ENCODE results near the gene SORCS2.

Gene SORCS2

GRCh38 chr4:7732263-7732662, 539.9 kb downstream of the SORCS2 start:
- Histone ChIP-seq H2AFZ (ENCODE audit: low read depth, low read length) (no peak overlapping the region), H3K79me2 (ENCODE audit: low read length) (no peaks in the 10 kb centered on the region), H3K9me3 (ENCODE audit: insufficient read depth, low read length) (no peaks in the 10 kb centered on the region), H3K4me2 (ENCODE audit: low read length) (no peak overlapping the region), H3K4me3 (ENCODE audit: low read length) (no peak overlapping the region), H4K20me1 (ENCODE audit: insufficient read depth, low read length) (no peaks in the 10 kb centered on the region), H3K36me3 (replicated peaks; ENCODE audit: low read depth, low read length) (no peaks in the 10 kb centered on the region), H3K27me3 (ENCODE audit: low read depth, low read length) (no peaks in the 10 kb centered on the region), H3K27ac (ENCODE audit: low read length) (no peak overlapping the region), H3K4me1 (ENCODE audit: low read length) (no peaks in the 10 kb centered on the region), H3K9ac (ENCODE audit: low read length) (no peak overlapping the region)
- no peak for TF ChIP-seq EZH2phosphoT487 (IDR thresholded peaks at IDR 0.05; ENCODE audit: low read depth)
- no peak for TF ChIP-seq CTCF (IDR thresholded peaks at IDR 0.05; ENCODE audit: low read depth, low read length)

GRCh38 chr4:7733201-7733600, 540.9 kb downstream of the SORCS2 start:
- H3K27ac ChIP-seq (ENCODE audit: low read length): no peak overlapping the region
- no peak for TF ChIP-seq EZH2phosphoT487 (IDR thresholded peaks at IDR 0.05; ENCODE audit: low read depth)
- no peak for TF ChIP-seq CTCF (IDR thresholded peaks at IDR 0.05; ENCODE audit: low read depth, low read length)
- H3K9me3 ChIP-seq (ENCODE audit: insufficient read depth, low read length): no peaks in the 10 kb centered on the region
- H3K4me1 ChIP-seq (ENCODE audit: low read length): no peaks in the 10 kb centered on the region
- no peaks in the 10 kb centered on the region for H3K27me3 ChIP-seq (ENCODE audit: low read depth, low read length)
- H3K4me3 ChIP-seq (ENCODE audit: low read length): no peak overlapping the region
- H2AFZ ChIP-seq (ENCODE audit: low read depth, low read length): no peak overlapping the region
- H4K20me1 ChIP-seq (ENCODE audit: insufficient read depth, low read length): no peaks in the 10 kb centered on the region
- no peaks in the 10 kb centered on the region for H3K79me2 ChIP-seq (ENCODE audit: low read length)
- no peak overlapping the region for H3K9ac ChIP-seq (ENCODE audit: low read length)
- no peak overlapping the region for H3K4me2 ChIP-seq (ENCODE audit: low read length)
- no peaks in the 10 kb centered on the region for H3K36me3 ChIP-seq (replicated peaks; ENCODE audit: low read depth, low read length)

GRCh38 chr4:7733801-7734650, 541.7 kb downstream of the SORCS2 start:
- Histone ChIP-seq H3K4me3 (ENCODE audit: low read length) (no peak overlapping the region), H3K79me2 (ENCODE audit: low read length) (no peaks in the 10 kb centered on the region), H3K9ac (ENCODE audit: low read length) (no peak overlapping the region), H3K27me3 (ENCODE audit: low read depth, low read length) (no peaks in the 10 kb centered on the region), H3K4me1 (ENCODE audit: low read length) (no peaks in the 10 kb centered on the region), H2AFZ (ENCODE audit: low read depth, low read length) (no peak overlapping the region), H3K9me3 (ENCODE audit: insufficient read depth, low read length) (no peaks in the 10 kb centered on the region), H3K27ac (ENCODE audit: low read length) (no peak overlapping the region), H3K4me2 (ENCODE audit: low read length) (no peak overlapping the region), H3K36me3 (replicated peaks; ENCODE audit: low read depth, low read length) (no peaks in the 10 kb centered on the region), H4K20me1 (ENCODE audit: insufficient read depth, low read length) (no peaks in the 10 kb centered on the region)
- TF ChIP-seq CTCF (IDR thresholded peaks at IDR 0.05; ENCODE audit: low read depth, low read length) (no peak), EZH2phosphoT487 (IDR thresholded peaks at IDR 0.05; ENCODE audit: low read depth) (no peak)

GRCh38 chr4:7734651-7735260, 542.4 kb downstream of the SORCS2 start:
- TF ChIP-seq EZH2phosphoT487 (IDR thresholded peaks at IDR 0.05; ENCODE audit: low read depth): no peak
- no peak for TF ChIP-seq CTCF (IDR thresholded peaks at IDR 0.05; ENCODE audit: low read depth, low read length)
- H3K9ac ChIP-seq (ENCODE audit: low read length): no peak overlapping the region
- H3K4me3 ChIP-seq (ENCODE audit: low read length): no peak overlapping the region
- no peak overlapping the region for H2AFZ ChIP-seq (ENCODE audit: low read depth, low read length)
- H3K36me3 ChIP-seq (replicated peaks; ENCODE audit: low read depth, low read length): no peaks in the 10 kb centered on the region
- H3K27me3 ChIP-seq (ENCODE audit: low read depth, low read length): no peaks in the 10 kb centered on the region
- no peaks in the 10 kb centered on the region for H3K79me2 ChIP-seq (ENCODE audit: low read length)
- no peak overlapping the region for H3K4me2 ChIP-seq (ENCODE audit: low read length)
- H3K4me1 ChIP-seq (ENCODE audit: low read length): no peaks in the 10 kb centered on the region
- no peaks in the 10 kb centered on the region for H4K20me1 ChIP-seq (ENCODE audit: insufficient read depth, low read length)
- no peak overlapping the region for H3K27ac ChIP-seq (ENCODE audit: low read length)
- H3K9me3 ChIP-seq (ENCODE audit: insufficient read depth, low read length): no peaks in the 10 kb centered on the region
